C4-2B (cell line): Measurements from ENCODE around the gene SNN.

ENCODE experiments used
- H3K27ac ChIP-seq: fragments of 450-650 bp; 2 replicates; pipeline ENCODE4 v1.5.1; 2017
- ZFX ChIP-seq: fragments of 450-650 bp; IDR thresholded peaks from 2 replicates; pipeline ENCODE4 v1.6.1; 2017
- TF ChIP-seq, protein P1 (sequence below): fragments of 450-650 bp; conservative IDR thresholded peaks from 2 replicates; pipeline ENCODE4 v1.5.1; 2017; ENCODE audit warnings: mild to moderate bottlenecking

The SNN gene

DNA sequence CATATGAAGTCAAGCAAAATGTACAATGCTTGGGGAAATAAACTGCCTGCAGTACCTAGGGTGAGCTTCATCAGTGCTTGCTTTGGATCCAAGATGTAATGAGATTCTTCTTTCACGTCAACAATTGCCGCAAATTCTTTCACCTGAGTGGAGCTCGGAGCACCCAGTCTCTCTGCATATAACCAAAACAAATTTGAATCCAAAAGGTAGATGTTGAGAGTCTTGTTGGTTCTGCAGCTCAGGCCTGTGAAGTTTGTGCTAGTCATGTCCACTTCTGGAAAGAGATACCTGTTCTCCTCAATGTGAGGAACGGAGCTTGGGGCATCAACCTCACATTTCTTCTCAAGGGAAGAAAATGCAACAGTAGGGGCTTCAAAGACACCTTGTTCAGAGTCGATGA, 23.0 kb downstream of the SNN start:
- TF ChIP-seq, protein P1, sequence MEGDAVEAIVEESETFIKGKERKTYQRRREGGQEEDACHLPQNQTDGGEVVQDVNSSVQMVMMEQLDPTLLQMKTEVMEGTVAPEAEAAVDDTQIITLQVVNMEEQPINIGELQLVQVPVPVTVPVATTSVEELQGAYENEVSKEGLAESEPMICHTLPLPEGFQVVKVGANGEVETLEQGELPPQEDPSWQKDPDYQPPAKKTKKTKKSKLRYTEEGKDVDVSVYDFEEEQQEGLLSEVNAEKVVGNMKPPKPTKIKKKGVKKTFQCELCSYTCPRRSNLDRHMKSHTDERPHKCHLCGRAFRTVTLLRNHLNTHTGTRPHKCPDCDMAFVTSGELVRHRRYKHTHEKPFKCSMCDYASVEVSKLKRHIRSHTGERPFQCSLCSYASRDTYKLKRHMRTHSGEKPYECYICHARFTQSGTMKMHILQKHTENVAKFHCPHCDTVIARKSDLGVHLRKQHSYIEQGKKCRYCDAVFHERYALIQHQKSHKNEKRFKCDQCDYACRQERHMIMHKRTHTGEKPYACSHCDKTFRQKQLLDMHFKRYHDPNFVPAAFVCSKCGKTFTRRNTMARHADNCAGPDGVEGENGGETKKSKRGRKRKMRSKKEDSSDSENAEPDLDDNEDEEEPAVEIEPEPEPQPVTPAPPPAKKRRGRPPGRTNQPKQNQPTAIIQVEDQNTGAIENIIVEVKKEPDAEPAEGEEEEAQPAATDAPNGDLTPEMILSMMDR, result no peak
- TF ChIP-seq ZFX, result no peak
- no peak overlapping the region; the same call in 1 of the 2 replicates for H3K27ac ChIP-seq

DNA sequence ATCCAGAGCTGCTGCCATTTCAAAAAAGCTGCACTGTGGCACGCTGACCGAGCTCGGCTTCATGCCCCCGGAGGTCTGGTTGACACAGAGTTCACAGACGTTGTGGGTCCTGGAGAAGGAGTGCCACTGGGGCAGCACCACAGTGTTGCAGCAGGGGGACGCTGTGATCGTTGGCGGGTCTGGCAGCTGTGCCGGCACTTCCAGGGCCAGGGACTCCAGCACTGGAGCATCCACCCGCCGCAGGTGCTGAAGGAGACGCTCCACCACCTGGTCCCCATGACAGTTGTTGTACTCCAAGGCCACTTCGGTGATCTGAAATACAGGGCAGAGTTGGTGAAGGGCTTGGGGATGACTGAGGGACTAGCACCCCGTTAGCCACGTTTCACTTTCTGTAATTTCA, 23.5 kb downstream of the SNN start:
- H3K27ac ChIP-seq, result no peak overlapping the region
- TF ChIP-seq, protein P1, result no peak
- no peak for TF ChIP-seq ZFX

- no peak for TF ChIP-seq ZFX
- TF ChIP-seq, protein P1, result no peak
- no peak overlapping the region for H3K27ac ChIP-seq
These were observed 23.9 kb downstream of the SNN start for GRCh38 chr16:11692171-11692570.

- H3K27ac ChIP-seq, result no peak overlapping the region
- no peak for TF ChIP-seq ZFX
- TF ChIP-seq, protein P1, result no peak
These were observed 24.4 kb downstream of the SNN start for GRCh38 chr16:11692651-11693050.

- TF ChIP-seq, protein P1, result no peak
- TF ChIP-seq ZFX, result no peak
- H3K27ac ChIP-seq, result no peak overlapping the region
These were observed 28.2 kb downstream of the SNN start for GRCh38 chr16:11696266-11697012.

DNA sequence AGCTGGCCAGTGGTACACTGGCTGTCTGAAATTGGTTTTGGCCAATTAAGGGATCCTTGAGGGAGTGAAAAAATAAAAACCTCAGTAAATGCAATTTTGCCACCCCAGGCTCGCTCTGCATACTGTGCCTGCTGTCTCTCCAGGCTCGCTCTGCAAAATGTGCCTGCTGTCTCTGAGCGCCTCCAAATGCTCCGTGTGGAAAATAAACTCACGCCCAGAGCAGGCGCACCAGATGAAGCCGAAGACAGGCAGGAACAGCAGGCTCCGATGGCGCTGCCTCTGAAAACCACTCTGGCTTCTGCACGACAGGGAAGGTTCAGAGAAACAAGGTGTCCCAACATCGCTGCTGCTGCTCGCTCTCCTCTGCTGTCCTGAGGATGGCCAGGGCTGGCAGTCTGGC, 29.1 kb downstream of the SNN start:
- no peak for TF ChIP-seq ZFX
- TF ChIP-seq, protein P1, result no peak
- H3K27ac ChIP-seq, result no peak overlapping the region

DNA sequence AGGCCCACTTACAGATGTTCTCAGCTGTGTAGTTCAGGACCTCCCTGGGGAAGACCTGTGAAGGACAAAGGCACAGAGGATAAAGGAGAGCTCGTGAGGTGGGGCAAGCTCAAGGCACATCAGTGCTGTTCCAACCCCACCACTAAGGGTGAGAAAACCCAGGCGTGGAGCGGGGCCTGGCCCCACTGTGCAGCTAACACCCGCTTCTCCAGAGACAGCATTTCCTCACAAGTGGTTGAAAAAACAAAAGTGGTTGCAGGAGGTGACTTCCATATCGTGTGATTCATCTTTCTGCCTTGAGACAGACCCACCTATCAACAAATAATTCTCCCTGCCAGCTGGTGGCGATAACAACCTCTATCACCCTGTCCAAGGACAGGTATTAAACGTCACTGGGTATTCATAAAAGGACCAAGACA, 30.0 kb downstream of the SNN start:
- no peak overlapping the region for H3K27ac ChIP-seq

More for the DNA sequence above, 30.0 kb downstream of the SNN start:
- no peak for TF ChIP-seq ZFX
- TF ChIP-seq, protein P1, result no peak
